ENCODE measurements around the gene MYLK. TPM values are rescaled to one million over a fixed set of nuclear protein-coding genes. Genes with fewer than 3 reads are reported as not detected.

Gene MYLK
- total and polyA plus RNA-seq, 10 of the 15 experiments (the other 5 are each of a cell fraction or from before 2014, with no cell fraction given) = 0.04 to 1.6 (median 0.42) TPM; not detected in 1

DNA sequence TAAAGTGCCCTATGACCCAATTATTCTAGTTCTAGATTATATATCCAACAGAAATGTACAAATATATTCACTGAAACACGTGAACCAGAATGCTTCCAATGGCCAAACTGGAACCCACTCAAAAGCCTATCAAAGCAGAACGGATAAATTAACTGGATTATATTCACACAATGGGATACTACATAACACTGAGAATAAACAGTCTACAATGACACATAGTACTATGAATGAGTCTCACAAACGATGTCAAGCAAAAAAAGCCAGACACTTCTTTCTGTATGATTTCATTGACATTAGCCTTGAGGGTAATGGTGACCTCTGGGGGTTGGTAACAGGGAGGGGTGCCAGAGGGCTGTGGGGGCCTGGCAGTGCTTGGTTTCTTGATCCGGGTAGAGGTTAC lies 248.4 kb downstream of the MYLK start:
- H3K4me1 ChIP-seq (ENCODE audit: control insufficient read depth, insufficient read depth, low read length) = no peaks in the 10 kb centered on the region
- no peak overlapping the region for H2AFZ ChIP-seq (ENCODE audit: control insufficient read depth, low read depth, low read length)
- no peaks in the 10 kb centered on the region for H3K79me2 ChIP-seq (ENCODE audit: control insufficient read depth, insufficient read depth, low read length)
- no peak overlapping the region for H3K4me3 ChIP-seq
- DNase-seq (ENCODE audit: low read depth, low spot score) = no peak
- H3K36me3 ChIP-seq (ENCODE audit: control insufficient read depth in 2 of 2, insufficient read depth in 2 of 2, low read length in 1 of 2) = no peaks in the 10 kb centered on the region
- ChIA-PET SMC1A (ENCODE audit: uncharacterized antibody, unreplicated experiment) (no interaction called here), POLR2A (no interaction called here), CTCF (interaction anchor here (1.2 kb wide), 1 partner anchor 16 kb away, joined by 4 read pairs; no protein-coding TSS in a partner anchor), RAD21 (ENCODE audit: unreplicated experiment) (no interaction called here)
- BruUV-seq (replicated peaks) = no TSS peak
- H3K27ac ChIP-seq (ENCODE audit: control insufficient read depth, insufficient read depth) = no peak overlapping the region
- ATAC-seq = no peak
- in situ Hi-C loops (cut with MboI) (no loop called here), intact Hi-C loops (cut with micrococcal nuclease; ENCODE audit: unreplicated experiment) (no loop called here)
- H4K20me1 ChIP-seq (ENCODE audit: control insufficient read depth, insufficient read depth) = no peaks in the 10 kb centered on the region; the same call in 1 of the 2 replicates
- no peak for TF ChIP-seq ZNF207 (IDR thresholded peaks at IDR 0.05; ENCODE audit: borderline replicate concordance)
- TF ChIP-seq SIN3A (IDR thresholded peaks at IDR 0.05; ENCODE audit: low read depth, low read length) = no peak
- TF ChIP-seq ZNF274 (IDR thresholded peaks at IDR 0.05; ENCODE audit: insufficient read depth, insufficient read length) = no peak
- TF ChIP-seq ZNF592 (IDR thresholded peaks at IDR 0.05) = no peak
- TF ChIP-seq SMC3 (IDR thresholded peaks at IDR 0.05; ENCODE audit: borderline replicate concordance, low read length) = no peak
- TF ChIP-seq ZNF24 (IDR thresholded peaks at IDR 0.05) = no peak
- TF ChIP-seq MEF2A (IDR thresholded peaks at IDR 0.05; ENCODE audit: insufficient read depth, low read depth, low read length) = no peak
- TF ChIP-seq CEBPB (IDR thresholded peaks at IDR 0.05; ENCODE audit: borderline replicate concordance in 1 of 2, low read depth in 2 of 2, low read length in 2 of 2) = no peak
- TF ChIP-seq IRF3 (IDR thresholded peaks at IDR 0.05) = no peak
- no peak for TF ChIP-seq NBN (IDR thresholded peaks at IDR 0.05)
- TF ChIP-seq BCL3 (IDR thresholded peaks at IDR 0.05; ENCODE audit: borderline replicate concordance, insufficient read depth, low read depth, low read length, poor library complexity, severe bottlenecking) = no peak
- TF ChIP-seq E2F4 (IDR thresholded peaks at IDR 0.05; ENCODE audit: low read depth, low read length) = no peak
- TF ChIP-seq, protein P1, sequence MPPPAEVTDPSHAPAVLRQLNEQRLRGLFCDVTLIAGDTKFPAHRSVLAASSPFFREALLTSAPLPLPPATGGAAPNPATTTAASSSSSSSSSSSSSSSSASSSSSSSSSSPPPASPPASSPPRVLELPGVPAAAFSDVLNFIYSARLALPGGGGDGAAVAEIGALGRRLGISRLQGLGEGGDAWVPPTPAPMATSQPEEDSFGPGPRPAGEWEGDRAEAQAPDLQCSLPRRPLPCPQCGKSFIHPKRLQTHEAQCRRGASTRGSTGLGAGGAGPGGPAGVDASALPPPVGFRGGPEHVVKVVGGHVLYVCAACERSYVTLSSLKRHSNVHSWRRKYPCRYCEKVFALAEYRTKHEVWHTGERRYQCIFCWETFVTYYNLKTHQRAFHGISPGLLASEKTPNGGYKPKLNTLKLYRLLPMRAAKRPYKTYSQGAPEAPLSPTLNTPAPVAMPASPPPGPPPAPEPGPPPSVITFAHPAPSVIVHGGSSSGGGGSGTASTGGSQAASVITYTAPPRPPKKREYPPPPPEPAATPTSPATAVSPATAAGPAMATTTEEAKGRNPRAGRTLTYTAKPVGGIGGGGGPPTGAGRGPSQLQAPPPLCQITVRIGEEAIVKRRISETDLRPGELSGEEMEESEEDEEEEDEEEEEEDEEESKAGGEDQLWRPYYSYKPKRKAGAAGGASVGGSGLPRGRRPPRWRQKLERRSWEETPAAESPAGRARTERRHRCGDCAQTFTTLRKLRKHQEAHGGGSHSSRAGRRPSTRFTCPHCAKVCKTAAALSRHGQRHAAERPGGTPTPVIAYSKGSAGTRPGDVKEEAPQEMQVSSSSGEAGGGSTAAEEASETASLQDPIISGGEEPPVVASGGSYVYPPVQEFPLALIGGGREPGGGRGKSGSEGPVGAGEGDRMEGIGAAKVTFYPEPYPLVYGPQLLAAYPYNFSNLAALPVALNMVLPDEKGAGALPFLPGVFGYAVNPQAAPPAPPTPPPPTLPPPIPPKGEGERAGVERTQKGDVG (CRISPR knock-in tag; IDR thresholded peaks at IDR 0.05) = no peak
- TF ChIP-seq ZNF217 (IDR thresholded peaks at IDR 0.05) = no peak
- no peaks in the 10 kb centered on the region for H3K9me3 ChIP-seq (replicated peaks; ENCODE audit: control insufficient read depth, insufficient read depth, low read length)
- no peak overlapping the region for H3K4me2 ChIP-seq (ENCODE audit: control insufficient read depth, insufficient read depth)
- H3K27me3 ChIP-seq (replicated peaks in 1 of 2; ENCODE audit: control insufficient read depth in 2 of 2, insufficient read depth in 2 of 2, low read length in 1 of 2) = peaks cover 0 to 1% of the 10 kb centered on the region in 2 experiments; a peak in 1 of 4 replicates
- 42% methylated on average over 4 of the region's 4 CpGs for WGBS (ENCODE audit: insufficient coverage, insufficient replicate concordance, low lambda C conversion rate, missing lambda C conversion rate)
- H3K9ac ChIP-seq (ENCODE audit: control insufficient read depth, insufficient read depth, low read length) = no peak overlapping the region
- FAIRE-seq = no peak
